Thoracic aorta (tissue), 2 donors: ENCODE data around the gene KIF18A. TPM values are rescaled to one million over a fixed set of nuclear protein-coding genes. Genes with fewer than 3 reads are reported as not detected.

Experiments
- ATAC-seq: fragments of 150-250 bp; one replicate; pipeline ENCODE4 v1.8.0; 2017; ENCODE audit warnings: low read depth; ENCODE audit not compliant: insufficient number of reproducible peaks, low FRiP score
- DNase-seq: peaks from one replicate; pipeline ENCODE4 v3.0.0-alpha.2; 2020; ENCODE audit warnings: low spot score
- H3K27ac ChIP-seq, 2 donors: fragments of 200-600 bp; sonication (generic); 1 replicate in 1 of 2; 2 replicates in 1 of 2; pipeline ENCODE4 v1.5.1; 2016; ENCODE audit warnings: mild to moderate bottlenecking in 2 of 2, moderate library complexity in 2 of 2
- H3K27me3 ChIP-seq: fragments of 200-600 bp; sonication (generic); replicated peaks from 2 replicates; pipeline ENCODE4 v1.6.0; 2016; ENCODE audit warnings: mild to moderate bottlenecking; ENCODE audit not compliant: insufficient read depth
- H3K36me3 ChIP-seq: fragments of 200-600 bp; sonication (generic); one replicate; pipeline ENCODE4 v1.5.1; 2016
- H3K4me1 ChIP-seq, 2 donors: fragments of 200-600 bp; sonication (generic); 1 replicate in 1 of 2; 2 replicates in 1 of 2; pipeline versions ENCODE4 v1.5.1 to v1.6.0; 2016; ENCODE audit warnings: low read depth in 2 of 2, mild to moderate bottlenecking in 1 of 2; ENCODE audit not compliant: control insufficient read depth in 1 of 2
- H3K4me3 ChIP-seq: fragments of 200-600 bp; sonication (generic); 2 replicates; pipeline ENCODE4 v1.5.1; 2016; ENCODE audit warnings: mild to moderate bottlenecking
- H3K9me3 ChIP-seq: fragments of 200-600 bp; sonication (generic); 2 replicates; pipeline ENCODE4 v1.5.1; 2016
- total RNA-seq, 2 donors: library from RNA; depleted of rRNA; stranded (reverse); fragments of >200 nt; gene quantifications; one replicate each; pipeline versions ENCODE4 v1.1.0 to v1.2.3, GENCODE V29; 2016
- TF ChIP-seq, protein P1 (sequence below): fragments of 200-600 bp; sonication (generic); IDR thresholded peaks from one replicate; pipeline ENCODE4 v1.5.1; 2019; ENCODE audit warnings: antibody characterized with exemption

Gene KIF18A
- total RNA-seq, 2 donors from 2014 or later: 0.28 TPM; not detected in 1

DNA sequence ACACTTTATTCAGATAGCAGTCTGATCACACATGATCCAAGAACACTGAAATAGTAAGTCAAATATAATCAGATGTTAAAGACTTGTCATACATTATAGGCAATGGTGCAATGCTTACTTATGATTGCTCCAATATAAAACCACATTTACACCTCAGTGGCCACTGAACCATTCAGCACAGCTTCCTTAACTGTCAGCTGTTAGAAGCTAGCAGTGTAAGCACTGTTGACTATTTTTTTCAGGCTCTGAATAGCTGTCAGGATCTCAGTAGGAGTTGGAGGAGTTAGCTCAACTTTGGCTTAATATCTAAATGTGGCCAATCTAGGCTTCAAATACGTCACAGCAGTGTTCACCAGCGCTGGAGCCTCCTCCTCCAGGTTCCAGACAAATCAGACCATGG is 36.9 kb upstream of the KIF18A start:
- DNase-seq (no peak), ATAC-seq (no peak)
- Histone ChIP-seq H3K4me3 (no peak overlapping the region), H3K27me3 (no peaks in the 10 kb centered on the region), H3K9me3 (peaks cover 6% of the 10 kb centered on the region), H3K4me1 (peaks cover 0 to 3% of the 10 kb centered on the region in 2 donors), H3K27ac (no peak overlapping the region), H3K36me3 (peaks cover 5% of the 10 kb centered on the region)
- TF ChIP-seq, protein P1, sequence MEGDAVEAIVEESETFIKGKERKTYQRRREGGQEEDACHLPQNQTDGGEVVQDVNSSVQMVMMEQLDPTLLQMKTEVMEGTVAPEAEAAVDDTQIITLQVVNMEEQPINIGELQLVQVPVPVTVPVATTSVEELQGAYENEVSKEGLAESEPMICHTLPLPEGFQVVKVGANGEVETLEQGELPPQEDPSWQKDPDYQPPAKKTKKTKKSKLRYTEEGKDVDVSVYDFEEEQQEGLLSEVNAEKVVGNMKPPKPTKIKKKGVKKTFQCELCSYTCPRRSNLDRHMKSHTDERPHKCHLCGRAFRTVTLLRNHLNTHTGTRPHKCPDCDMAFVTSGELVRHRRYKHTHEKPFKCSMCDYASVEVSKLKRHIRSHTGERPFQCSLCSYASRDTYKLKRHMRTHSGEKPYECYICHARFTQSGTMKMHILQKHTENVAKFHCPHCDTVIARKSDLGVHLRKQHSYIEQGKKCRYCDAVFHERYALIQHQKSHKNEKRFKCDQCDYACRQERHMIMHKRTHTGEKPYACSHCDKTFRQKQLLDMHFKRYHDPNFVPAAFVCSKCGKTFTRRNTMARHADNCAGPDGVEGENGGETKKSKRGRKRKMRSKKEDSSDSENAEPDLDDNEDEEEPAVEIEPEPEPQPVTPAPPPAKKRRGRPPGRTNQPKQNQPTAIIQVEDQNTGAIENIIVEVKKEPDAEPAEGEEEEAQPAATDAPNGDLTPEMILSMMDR: no peak

DNA sequence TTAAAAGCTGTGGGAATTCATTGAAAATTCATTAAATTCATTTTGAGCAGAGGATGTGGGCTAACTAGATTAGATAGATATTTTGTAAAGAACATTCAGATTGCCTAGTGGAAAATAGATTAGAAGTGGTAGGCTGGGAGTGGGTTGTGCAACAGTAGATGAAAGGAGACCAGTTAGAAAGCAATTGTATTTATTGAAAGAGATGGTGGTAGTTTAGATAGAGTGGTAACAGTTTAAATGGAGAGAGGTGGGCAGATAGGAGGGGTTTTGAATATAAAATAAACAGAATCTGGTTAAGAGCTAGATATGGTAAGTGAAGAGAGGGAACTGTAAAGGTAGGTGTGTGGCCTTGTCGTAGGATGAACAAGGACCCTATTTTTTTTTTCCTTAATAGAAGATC is 34.8 kb upstream of the KIF18A start:
- TF ChIP-seq, protein P1: no peak
- no peak for ATAC-seq

DNA sequence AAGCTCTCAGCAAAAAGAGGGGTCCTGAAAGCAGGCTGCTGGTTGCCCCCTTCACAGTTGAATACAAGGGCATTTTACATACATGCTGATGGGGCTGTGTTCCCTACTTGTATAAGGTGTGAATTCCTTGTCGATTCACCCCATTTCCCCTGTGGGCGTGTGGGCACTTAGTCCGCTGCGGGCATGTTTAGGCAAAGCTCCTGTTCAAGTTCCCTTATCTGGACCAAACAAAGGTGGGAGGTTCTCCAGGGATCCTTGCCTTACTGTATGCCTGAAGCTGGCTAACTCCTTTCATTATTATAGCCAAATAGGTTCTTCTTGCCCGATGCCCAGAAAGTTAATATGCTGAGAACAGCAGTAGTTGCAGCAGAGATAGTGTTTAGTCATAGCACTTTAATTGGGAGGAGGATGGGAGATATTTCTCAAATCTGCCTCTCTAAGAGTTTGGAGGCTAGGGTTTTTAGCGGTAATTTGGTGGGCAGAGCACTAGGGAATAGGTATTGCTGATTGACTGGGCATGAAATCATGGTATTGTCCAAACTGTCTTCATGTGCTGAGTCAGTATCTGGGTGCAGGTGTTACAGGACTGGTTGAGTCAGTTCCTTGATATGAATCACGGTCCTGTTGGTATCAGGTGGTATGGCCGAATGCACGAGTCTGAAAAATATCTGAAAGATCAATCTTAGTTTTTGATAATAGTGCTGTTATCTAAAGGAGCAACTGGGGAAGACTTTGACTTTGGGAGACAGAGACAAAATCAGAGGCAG is 32.9 kb upstream of the KIF18A start:
- DNase-seq: no peak
- Histone ChIP-seq H3K4me3 (no peak overlapping the region), H3K9me3 (peaks cover 8% of the 10 kb centered on the region), H3K4me1 (peaks cover 0 to under 1% of the 10 kb centered on the region in 2 donors), H3K36me3 (peaks cover 5% of the 10 kb centered on the region), H3K27ac (no peak overlapping the region), H3K27me3 (no peaks in the 10 kb centered on the region)
- TF ChIP-seq, protein P1: no peak
- no peak for ATAC-seq

More for the DNA sequence above, 34.8 kb upstream of the KIF18A start:
- Histone ChIP-seq H3K27me3 (no peaks in the 10 kb centered on the region), H3K9me3 (peaks cover 8% of the 10 kb centered on the region), H3K4me1 (peaks cover 0 to 3% of the 10 kb centered on the region in 2 donors), H3K27ac (no peak overlapping the region), H3K36me3 (peaks cover 5% of the 10 kb centered on the region), H3K4me3 (no peak overlapping the region)
- DNase-seq: no peak

DNA sequence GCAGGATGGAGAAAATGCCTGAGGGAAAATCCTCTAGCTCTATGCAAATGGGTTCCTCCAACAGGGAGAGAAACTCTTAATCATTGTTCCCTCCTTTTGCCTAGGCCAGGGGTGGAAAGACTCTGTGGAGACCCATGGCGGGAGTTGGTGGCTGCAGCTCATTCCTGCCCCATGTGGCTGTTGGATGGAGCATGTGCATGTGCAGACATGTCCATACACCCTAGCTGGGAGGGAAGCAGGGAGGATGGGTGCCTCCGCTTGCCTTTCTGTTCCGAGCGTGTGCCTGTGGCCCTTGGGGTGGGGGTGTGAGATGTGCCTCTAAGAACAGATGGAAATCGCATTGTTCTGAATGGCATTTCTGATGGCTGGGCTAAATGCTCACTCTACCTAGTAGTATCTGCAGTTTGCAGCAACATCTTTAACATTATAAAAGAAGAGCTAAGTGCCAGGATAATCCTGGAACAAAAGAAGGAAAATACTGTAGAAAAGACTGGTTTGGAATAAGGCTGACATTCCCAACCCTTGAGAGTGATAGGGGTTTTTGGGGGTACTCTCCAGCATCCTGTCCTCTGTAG is 32.0 kb upstream of the KIF18A start:
- no peaks in the 10 kb centered on the region for H3K27me3 ChIP-seq
- DNase-seq: no peak
- H3K9me3 ChIP-seq: peaks cover 8% of the 10 kb centered on the region
- H3K36me3 ChIP-seq: peaks cover 9% of the 10 kb centered on the region
- TF ChIP-seq, protein P1: no peak
- no peak overlapping the region for H3K4me3 ChIP-seq
- H3K4me1 ChIP-seq: no peaks in the 10 kb centered on the region
- ATAC-seq: no peak
- no peak overlapping the region for H3K27ac ChIP-seq

DNA sequence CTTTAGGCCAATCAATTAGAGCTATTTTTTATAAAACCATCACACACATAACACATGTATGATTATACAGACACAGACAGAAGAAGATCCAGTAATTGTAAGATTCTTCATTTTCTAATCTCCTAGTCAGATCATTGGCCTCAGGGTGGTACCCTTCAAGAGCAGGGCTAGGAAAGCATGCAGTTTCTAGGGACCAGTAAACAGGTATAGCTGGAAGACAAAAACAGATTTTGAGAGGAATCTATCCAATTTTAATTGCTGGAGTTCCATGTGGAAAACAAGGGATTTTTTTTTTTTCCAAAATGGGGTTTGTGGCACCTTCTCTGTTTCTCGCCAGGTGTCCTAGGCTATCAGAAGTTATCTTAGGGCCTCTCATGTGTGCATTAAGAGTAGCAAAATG is 29.9 kb upstream of the KIF18A start:
- no peak for ATAC-seq
- no peak for DNase-seq
- no peaks in the 10 kb centered on the region for H3K27me3 ChIP-seq
- peaks cover 9% of the 10 kb centered on the region for H3K36me3 ChIP-seq
- H3K4me3 ChIP-seq: no peak overlapping the region
- H3K4me1 ChIP-seq: no peaks in the 10 kb centered on the region
- TF ChIP-seq, protein P1: no peak
- H3K9me3 ChIP-seq: peaks cover 8% of the 10 kb centered on the region
- no peak overlapping the region for H3K27ac ChIP-seq
